ENCODE data around the gene RIF1.

The RIF1 gene

GRCh38 chr2:151470556-151470955, 60.9 kb downstream of the RIF1 start:
- Histone ChIP-seq H3K36me3 (ENCODE audit: low read length) (peaks cover 69% of the 10 kb centered on the region), H2AFZ (ENCODE audit: low read depth, low read length, severe bottlenecking) (no peak overlapping the region), H3K27ac (ENCODE audit: low read depth, low read length) (no peak overlapping the region), H3K27me3 (ENCODE audit: low read length) (no peaks in the 10 kb centered on the region), H3K4me2 (ENCODE audit: low read depth, low read length, poor library complexity, severe bottlenecking) (no peak overlapping the region), H3K9me3 (ENCODE audit: insufficient read depth, low read length) (no peaks in the 10 kb centered on the region), H3F3A (ENCODE audit: insufficient read depth) (no peaks in the 10 kb centered on the region), H3K9me2 (replicated peaks; ENCODE audit: insufficient read depth, low read length) (no peaks in the 10 kb centered on the region), H3K4me3 (ENCODE audit: insufficient read depth, low read length, poor library complexity, severe bottlenecking) (no peak overlapping the region), H3K9ac (ENCODE audit: low read length) (no peak overlapping the region), H4K20me1 (ENCODE audit: low read depth, low read length) (no peaks in the 10 kb centered on the region), H3K79me2 (ENCODE audit: insufficient read depth, low read length) (no peaks in the 10 kb centered on the region)
- TF ChIP-seq EZH2phosphoT487 (conservative IDR thresholded peaks at IDR 0.05; ENCODE audit: low read length) (no peak), CTCF (IDR thresholded peaks at IDR 0.05; ENCODE audit: insufficient read depth, low read length, poor library complexity, severe bottlenecking) (no peak)

DNA sequence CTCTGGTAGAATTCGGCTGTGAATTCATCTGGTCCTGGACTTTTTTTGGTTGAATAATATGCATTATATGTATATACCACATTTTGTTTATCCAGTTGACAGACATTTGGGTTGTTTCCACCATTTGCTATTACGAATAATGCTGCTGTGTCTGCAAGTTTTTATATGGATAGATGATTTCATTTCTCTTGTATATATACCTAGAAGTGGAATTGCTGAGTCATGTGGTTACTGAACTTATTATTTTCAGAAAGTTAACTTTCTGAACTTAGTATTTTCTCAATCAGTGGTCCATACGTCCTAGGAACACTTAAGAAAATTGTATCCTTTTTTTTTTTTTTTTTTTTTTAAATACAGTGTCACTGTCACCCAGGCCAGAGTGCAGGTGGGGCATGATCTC, 63.3 kb downstream of the RIF1 start:
- Histone ChIP-seq H2AFZ (ENCODE audit: low read depth, low read length, severe bottlenecking) (no peak overlapping the region), H3K79me2 (ENCODE audit: insufficient read depth, low read length) (no peaks in the 10 kb centered on the region), H3K4me2 (ENCODE audit: low read depth, low read length, poor library complexity, severe bottlenecking) (no peak overlapping the region), H3K4me3 (ENCODE audit: insufficient read depth, low read length, poor library complexity, severe bottlenecking) (no peak overlapping the region), H4K20me1 (ENCODE audit: low read depth, low read length) (peaks cover 3% of the 10 kb centered on the region; the same call in 1 of the 2 replicates), H3F3A (ENCODE audit: insufficient read depth) (no peaks in the 10 kb centered on the region), H3K9me3 (ENCODE audit: insufficient read depth, low read length) (no peaks in the 10 kb centered on the region), H3K27ac (ENCODE audit: low read depth, low read length) (no peak overlapping the region), H3K36me3 (ENCODE audit: low read length) (peaks cover 64% of the 10 kb centered on the region), H3K27me3 (ENCODE audit: low read length) (no peaks in the 10 kb centered on the region), H3K9ac (ENCODE audit: low read length) (no peak overlapping the region), H3K9me2 (replicated peaks; ENCODE audit: insufficient read depth, low read length) (no peaks in the 10 kb centered on the region)
- TF ChIP-seq EZH2phosphoT487 (conservative IDR thresholded peaks at IDR 0.05; ENCODE audit: low read length) (no peak), CTCF (IDR thresholded peaks at IDR 0.05; ENCODE audit: insufficient read depth, low read length, poor library complexity, severe bottlenecking) (no peak)

- no peaks in the 10 kb centered on the region for H3K9me2 ChIP-seq (replicated peaks; ENCODE audit: insufficient read depth, low read length)
- peaks cover 56% of the 10 kb centered on the region for H3K36me3 ChIP-seq (ENCODE audit: low read length)
- H3F3A ChIP-seq (ENCODE audit: insufficient read depth), result no peaks in the 10 kb centered on the region
- H2AFZ ChIP-seq (ENCODE audit: low read depth, low read length, severe bottlenecking), result no peak overlapping the region
- H3K79me2 ChIP-seq (ENCODE audit: insufficient read depth, low read length), result no peaks in the 10 kb centered on the region
- H3K4me2 ChIP-seq (ENCODE audit: low read depth, low read length, poor library complexity, severe bottlenecking), result no peak overlapping the region
- H4K20me1 ChIP-seq (ENCODE audit: low read depth, low read length), result peaks cover 6% of the 10 kb centered on the region; the same call in 1 of the 2 replicates
- no peak overlapping the region for H3K4me3 ChIP-seq (ENCODE audit: insufficient read depth, low read length, poor library complexity, severe bottlenecking)
- no peaks in the 10 kb centered on the region for H3K9me3 ChIP-seq (ENCODE audit: insufficient read depth, low read length)
- no peak overlapping the region for H3K27ac ChIP-seq (ENCODE audit: low read depth, low read length)
- H3K9ac ChIP-seq (ENCODE audit: low read length), result no peak overlapping the region
- no peak for TF ChIP-seq CTCF (IDR thresholded peaks at IDR 0.05; ENCODE audit: insufficient read depth, low read length, poor library complexity, severe bottlenecking)
- TF ChIP-seq EZH2phosphoT487 (conservative IDR thresholded peaks at IDR 0.05; ENCODE audit: low read length), result no peak
- H3K27me3 ChIP-seq (ENCODE audit: low read length), result no peaks in the 10 kb centered on the region
These were observed 65.4 kb downstream of the RIF1 start for GRCh38 chr2:151475071-151475470.
